OCI-LY7 (cell line): ENCODE measurements around the gene ZSWIM9.

Experiments used
- CTCF ChIP-seq: fragments of 200-600 bp; sonication (generic); conservative IDR thresholded peaks from 2 replicates; pipeline ENCODE4 v1.5.1; 2014; ENCODE audit warnings: mild to moderate bottlenecking, antibody characterized with exemption, low read length, moderate library complexity, mixed read lengths
- EZH2phosphoT487 ChIP-seq: fragments of 200-600 bp; sonication (generic); IDR thresholded peaks from 2 replicates; pipeline ENCODE4 v1.6.1; 2018; ENCODE audit warnings: low read depth, borderline replicate concordance, mild to moderate bottlenecking, mixed run types, antibody characterized with exemption, low read length, moderate library complexity, mixed read lengths

- no peak for TF ChIP-seq CTCF
- no peak for TF ChIP-seq EZH2phosphoT487
Measured at GRCh38 chr19:48169578-48169938, 922 bp upstream of the ZSWIM9 start.
